IPS DF 4.7 (cell line): ENCODE data around the gene RNASE3.
A peak's percentile ranks its signal among the peaks of the same experiment; 100 is the strongest.
"Not testable (repeated sequence)": the region's sequence is repeated elsewhere in the genome, so short reads cannot be mapped to it uniquely, and the experiment has no call there.

Source experiments
- DNase-seq: peaks from one replicate; pipeline ENCODE4 v3.0.0-alpha.2; 2013; ENCODE audit warnings: low spot score; ENCODE audit errors: extremely low read depth

Gene RNASE3

DNA sequence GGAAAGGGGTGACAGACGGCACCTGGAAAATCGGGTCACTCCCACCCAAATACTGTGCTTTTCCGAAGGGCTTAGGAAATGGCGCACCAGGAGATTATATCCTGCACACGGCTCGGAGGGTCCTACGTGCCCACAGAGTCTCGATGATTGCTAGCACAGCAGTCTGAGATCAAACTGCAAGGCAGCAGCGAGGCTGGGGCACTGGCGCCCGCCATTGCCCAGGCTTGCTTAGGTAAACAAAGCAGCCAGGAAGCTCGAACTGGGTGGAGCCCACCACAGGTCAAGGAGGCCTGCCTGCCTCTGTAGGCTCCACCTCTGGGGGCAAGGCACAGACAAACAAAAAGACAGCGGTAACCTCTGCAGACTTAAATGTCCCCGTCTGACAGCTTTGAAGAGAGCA is 19.6 kb downstream of the RNASE3 start:
- DNase-seq = not testable (repeated sequence)

DNA sequence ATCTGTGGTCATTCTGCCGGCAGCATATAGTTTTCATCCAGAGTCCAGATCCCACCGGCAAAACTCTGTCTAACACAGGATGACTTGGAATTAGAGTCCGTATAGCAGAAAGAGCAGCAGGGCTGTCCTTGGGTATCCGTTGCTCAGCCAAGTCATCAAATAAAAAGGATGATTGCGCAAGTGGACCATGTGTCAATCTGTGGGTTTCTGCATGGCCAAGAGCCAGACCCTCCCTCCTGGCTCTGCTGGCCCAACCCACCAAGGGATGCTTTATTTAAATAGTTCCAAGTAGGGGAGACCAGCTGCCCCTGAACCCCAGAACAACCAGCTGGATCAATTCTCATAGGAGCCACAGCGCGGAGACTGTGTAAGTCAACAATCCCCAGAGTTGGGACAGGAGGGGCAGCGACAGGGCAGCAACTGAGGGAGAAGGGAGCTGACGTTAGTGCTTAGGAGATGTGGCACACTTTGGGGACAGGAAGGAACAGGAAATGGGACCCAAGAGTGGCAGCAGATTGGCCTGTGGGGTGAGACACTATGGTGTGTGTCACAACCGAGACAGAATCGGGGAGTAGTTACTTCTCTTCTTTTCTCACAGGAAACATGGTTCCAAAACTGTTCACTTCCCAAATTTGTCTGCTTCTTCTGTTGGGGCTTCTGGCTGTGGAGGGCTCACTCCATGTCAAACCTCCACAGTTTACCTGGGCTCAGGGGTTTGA is 28.0 kb downstream of the RNASE3 start:
- DNase-seq = not testable (repeated sequence)

DNA sequence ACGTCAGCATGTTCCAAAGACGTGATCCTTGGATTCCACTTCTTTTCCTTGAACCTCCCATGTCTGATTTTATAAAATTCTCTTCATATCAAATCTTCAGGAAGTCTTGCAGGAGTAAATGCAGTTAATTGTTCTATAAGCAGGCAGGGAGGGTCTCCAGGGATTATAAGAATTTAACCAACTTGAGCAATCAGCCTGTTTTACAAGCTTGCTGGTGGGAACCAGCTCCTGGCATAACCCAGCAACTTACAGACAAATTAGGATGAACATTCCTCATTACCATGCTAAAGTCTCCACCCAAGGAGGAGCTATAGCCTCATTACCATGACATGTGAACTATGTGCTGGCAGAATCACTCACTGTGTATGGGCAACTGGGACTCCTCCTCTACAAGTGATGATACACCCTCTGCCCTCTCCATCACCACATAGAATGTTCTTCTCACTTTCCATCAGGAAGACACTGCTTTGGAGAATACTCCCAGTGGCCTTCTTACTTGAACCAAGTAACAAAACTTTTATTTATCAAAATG is 32.6 kb downstream of the RNASE3 start:
- not testable (repeated sequence) for DNase-seq

DNA sequence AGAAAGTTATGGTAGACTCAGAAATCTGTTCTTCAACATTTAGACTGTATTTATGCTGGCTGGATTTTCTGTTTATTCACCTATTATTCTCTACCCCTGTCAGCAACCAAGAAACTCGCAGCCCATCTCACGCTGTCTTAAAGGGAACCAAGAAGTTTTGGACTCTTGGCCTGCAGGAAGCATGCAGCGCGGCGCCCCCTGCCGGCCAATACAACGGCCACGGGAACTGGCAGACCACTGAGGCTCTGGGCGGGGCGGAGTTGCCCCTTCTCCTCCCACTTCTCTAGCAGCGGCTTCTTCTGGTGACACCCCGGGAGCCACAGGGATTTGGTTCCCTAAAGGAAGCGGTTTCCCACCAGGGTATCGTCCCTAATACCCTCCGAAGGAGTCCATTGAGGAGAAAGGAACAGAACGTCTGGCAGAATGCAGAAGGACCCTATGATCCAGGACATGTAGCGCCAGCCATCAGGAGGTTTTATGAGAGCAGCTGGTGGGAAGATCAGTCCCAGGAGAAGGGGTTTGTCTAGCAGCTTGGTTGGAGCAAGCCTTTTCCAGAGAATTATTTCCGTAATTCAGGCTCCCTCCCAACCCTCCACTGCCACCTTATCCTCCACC is 43.1 kb downstream of the RNASE3 start:
- DNase-seq = peak; percentile 33

DNA sequence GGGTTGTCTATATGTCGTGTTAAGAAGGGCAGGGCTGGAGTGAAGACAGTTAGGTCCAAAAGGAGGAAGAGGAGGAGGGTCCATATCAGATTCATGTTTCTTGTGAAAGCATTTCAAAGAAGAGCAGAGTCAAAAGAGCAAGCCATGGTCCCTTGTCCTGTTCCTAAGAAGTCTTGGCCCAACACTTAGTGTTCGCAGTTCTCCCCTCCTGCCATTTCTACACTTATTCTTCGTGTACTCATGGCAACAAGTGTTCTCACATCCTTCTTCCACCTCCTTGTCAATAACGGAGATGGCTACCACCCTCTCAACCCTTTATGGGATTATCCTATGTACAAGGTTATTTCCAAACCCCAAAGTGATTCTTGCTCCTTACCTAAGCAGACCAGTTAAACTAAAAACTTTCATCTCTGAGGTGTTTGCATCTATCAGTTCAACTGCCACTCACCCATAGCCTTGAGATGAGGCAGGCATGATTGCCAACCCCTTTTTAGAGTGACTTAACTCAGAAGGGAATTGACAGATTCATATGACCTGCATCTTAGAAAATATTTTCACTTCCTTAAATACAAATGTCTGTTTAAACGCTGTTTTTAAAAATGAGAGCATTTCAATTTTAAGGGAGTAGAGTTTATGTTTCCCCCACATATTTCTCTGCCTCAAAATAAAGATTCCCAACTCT is 44.3 kb downstream of the RNASE3 start:
- DNase-seq = no peak
